ENCODE results near the gene ZNF536. TPM values are rescaled to one million over a fixed set of nuclear protein-coding genes. Genes with fewer than 3 reads are reported as not detected.

ZNF536 gene
- total RNA-seq, 1 experiment from 2014 or later = 0.05 TPM

DNA sequence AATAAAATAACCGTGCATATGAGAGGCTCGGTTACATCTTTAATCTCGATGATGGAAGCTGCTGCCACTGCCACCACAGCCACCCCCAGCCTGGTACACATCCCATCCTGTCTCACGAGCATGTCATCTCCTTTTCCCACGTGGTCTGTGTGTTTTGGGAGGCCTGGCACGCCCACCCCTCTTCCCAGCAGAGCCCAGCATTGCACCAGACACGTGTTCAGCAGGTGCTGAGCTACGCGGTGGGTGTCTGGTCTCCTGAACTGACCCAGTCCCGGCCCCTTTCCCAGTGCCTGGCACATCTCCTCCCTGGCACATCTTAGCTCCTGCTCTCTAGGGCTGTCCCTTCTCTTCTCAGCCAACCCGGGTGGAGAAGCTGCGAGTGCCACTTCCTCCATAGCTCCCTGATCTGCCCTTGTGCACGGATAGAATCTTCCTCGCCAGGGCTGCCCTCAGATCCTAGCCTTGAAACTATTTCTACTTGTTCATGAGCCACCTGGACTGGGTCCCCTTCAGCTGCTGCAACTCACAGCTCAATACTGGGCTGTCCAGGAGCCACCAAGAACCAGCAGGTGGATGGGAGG is 36.8 kb upstream of the ZNF536 start:
- Histone ChIP-seq H3K9me3 (ENCODE audit: control insufficient read depth, insufficient read depth, low read depth, low read length) (no peaks in the 10 kb centered on the region), H3K4me3 (ENCODE audit: low read depth in 2 of 2, low read length in 2 of 2) (no peak overlapping the region), H3K27me3 (ENCODE audit: control insufficient read depth, insufficient read depth, low read length) (no peaks in the 10 kb centered on the region), H3K4me1 (ENCODE audit: control insufficient read depth, insufficient read depth, low read length) (no peaks in the 10 kb centered on the region), H3K27ac (ENCODE audit: low read length) (no peak overlapping the region), H3K36me3 (ENCODE audit: control insufficient read depth, insufficient read depth, low read length) (no peaks in the 10 kb centered on the region)
- in situ Hi-C loops (cut with HindIII; ENCODE audit: low pct_unique_long_range_greater_than_20kb, low sequenced_read_pairs) = no loop called here
- no TSS peak for BruUV-seq (replicated peaks)
- ChIA-PET POLR2A (no interaction called here), CTCF (no interaction called here)
- ATAC-seq (no peak), DNase-seq (ENCODE audit: low read depth, low spot score) (no peak)
- TF ChIP-seq SIN3A (IDR thresholded peaks at IDR 0.05; ENCODE audit: borderline replicate concordance, insufficient read depth, low read depth, low read length) = no peak
- TF ChIP-seq, protein P1, sequence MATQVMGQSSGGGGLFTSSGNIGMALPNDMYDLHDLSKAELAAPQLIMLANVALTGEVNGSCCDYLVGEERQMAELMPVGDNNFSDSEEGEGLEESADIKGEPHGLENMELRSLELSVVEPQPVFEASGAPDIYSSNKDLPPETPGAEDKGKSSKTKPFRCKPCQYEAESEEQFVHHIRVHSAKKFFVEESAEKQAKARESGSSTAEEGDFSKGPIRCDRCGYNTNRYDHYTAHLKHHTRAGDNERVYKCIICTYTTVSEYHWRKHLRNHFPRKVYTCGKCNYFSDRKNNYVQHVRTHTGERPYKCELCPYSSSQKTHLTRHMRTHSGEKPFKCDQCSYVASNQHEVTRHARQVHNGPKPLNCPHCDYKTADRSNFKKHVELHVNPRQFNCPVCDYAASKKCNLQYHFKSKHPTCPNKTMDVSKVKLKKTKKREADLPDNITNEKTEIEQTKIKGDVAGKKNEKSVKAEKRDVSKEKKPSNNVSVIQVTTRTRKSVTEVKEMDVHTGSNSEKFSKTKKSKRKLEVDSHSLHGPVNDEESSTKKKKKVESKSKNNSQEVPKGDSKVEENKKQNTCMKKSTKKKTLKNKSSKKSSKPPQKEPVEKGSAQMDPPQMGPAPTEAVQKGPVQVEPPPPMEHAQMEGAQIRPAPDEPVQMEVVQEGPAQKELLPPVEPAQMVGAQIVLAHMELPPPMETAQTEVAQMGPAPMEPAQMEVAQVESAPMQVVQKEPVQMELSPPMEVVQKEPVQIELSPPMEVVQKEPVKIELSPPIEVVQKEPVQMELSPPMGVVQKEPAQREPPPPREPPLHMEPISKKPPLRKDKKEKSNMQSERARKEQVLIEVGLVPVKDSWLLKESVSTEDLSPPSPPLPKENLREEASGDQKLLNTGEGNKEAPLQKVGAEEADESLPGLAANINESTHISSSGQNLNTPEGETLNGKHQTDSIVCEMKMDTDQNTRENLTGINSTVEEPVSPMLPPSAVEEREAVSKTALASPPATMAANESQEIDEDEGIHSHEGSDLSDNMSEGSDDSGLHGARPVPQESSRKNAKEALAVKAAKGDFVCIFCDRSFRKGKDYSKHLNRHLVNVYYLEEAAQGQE (IDR thresholded peaks at IDR 0.05; ENCODE audit: insufficient read depth in 1 of 2, low read depth in 2 of 2, low read length in 1 of 2) = no peak
- TF ChIP-seq, protein P2, sequence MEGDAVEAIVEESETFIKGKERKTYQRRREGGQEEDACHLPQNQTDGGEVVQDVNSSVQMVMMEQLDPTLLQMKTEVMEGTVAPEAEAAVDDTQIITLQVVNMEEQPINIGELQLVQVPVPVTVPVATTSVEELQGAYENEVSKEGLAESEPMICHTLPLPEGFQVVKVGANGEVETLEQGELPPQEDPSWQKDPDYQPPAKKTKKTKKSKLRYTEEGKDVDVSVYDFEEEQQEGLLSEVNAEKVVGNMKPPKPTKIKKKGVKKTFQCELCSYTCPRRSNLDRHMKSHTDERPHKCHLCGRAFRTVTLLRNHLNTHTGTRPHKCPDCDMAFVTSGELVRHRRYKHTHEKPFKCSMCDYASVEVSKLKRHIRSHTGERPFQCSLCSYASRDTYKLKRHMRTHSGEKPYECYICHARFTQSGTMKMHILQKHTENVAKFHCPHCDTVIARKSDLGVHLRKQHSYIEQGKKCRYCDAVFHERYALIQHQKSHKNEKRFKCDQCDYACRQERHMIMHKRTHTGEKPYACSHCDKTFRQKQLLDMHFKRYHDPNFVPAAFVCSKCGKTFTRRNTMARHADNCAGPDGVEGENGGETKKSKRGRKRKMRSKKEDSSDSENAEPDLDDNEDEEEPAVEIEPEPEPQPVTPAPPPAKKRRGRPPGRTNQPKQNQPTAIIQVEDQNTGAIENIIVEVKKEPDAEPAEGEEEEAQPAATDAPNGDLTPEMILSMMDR (IDR thresholded peaks at IDR 0.05) = no peak
- no peak for TF ChIP-seq TCF7L2 (IDR thresholded peaks at IDR 0.05; ENCODE audit: low read depth, low read length)
- TF ChIP-seq POLR2AphosphoS5 (IDR thresholded peaks at IDR 0.05; ENCODE audit: low read depth, low read length) = no peak
- intact Hi-C loops (cut with micrococcal nuclease; ENCODE audit: unreplicated experiment) = no loop called here

DNA sequence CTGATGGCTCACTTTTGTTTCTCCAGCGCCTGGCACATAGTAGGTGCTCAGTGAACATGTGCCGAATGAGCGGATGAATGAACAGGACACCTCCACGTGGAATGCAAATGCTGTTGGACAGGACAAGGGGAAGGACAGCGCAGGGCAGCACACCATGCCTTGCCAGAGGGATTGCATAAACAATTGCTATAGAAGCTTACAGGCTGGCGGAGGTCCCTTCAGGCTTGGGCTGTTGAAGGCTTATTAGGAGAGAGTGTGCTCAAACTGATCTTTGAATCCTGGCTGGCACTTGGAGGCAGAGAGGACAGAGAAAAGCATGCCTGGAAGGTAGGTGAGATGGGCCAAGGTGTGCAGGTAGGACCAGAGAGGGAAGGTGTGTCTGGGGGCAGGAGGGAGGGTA is 35.9 kb upstream of the ZNF536 start:
- H3K27me3 ChIP-seq (ENCODE audit: control insufficient read depth, insufficient read depth, low read length) = no peaks in the 10 kb centered on the region
- DNase-seq (ENCODE audit: low read depth, low spot score) (no peak), ATAC-seq (no peak)
- no peak overlapping the region for H3K27ac ChIP-seq (ENCODE audit: low read length)
- no peaks in the 10 kb centered on the region for H3K4me1 ChIP-seq (ENCODE audit: control insufficient read depth, insufficient read depth, low read length)
- no peak overlapping the region for H3K4me3 ChIP-seq (ENCODE audit: low read depth in 2 of 2, low read length in 2 of 2)
- TF ChIP-seq, protein P2 (IDR thresholded peaks at IDR 0.05) = no peak
- TF ChIP-seq, protein P1 (IDR thresholded peaks at IDR 0.05; ENCODE audit: insufficient read depth in 1 of 2, low read depth in 2 of 2, low read length in 1 of 2) = no peak
- no peak for TF ChIP-seq TCF7L2 (IDR thresholded peaks at IDR 0.05; ENCODE audit: low read depth, low read length)
- TF ChIP-seq SIN3A (IDR thresholded peaks at IDR 0.05; ENCODE audit: borderline replicate concordance, insufficient read depth, low read depth, low read length) = no peak
- TF ChIP-seq POLR2AphosphoS5 (IDR thresholded peaks at IDR 0.05; ENCODE audit: low read depth, low read length) = no peak
- ChIA-PET CTCF (no interaction called here), POLR2A (no interaction called here)
- no peaks in the 10 kb centered on the region for H3K36me3 ChIP-seq (ENCODE audit: control insufficient read depth, insufficient read depth, low read length)
- H3K9me3 ChIP-seq (ENCODE audit: control insufficient read depth, insufficient read depth, low read depth, low read length) = no peaks in the 10 kb centered on the region
- no TSS peak for BruUV-seq (replicated peaks)
- in situ Hi-C loops (cut with HindIII; ENCODE audit: low pct_unique_long_range_greater_than_20kb, low sequenced_read_pairs) = no loop called here
- intact Hi-C loops (cut with micrococcal nuclease; ENCODE audit: unreplicated experiment) = no loop called here
